Memory B cell (primary cell): ENCODE measurements around the gene CLIC1.

Experiments
- ATAC-seq: fragments of 150-1000 bp; cut with Tn5 transposase; 2 replicates; pipeline ENCODE4 v1.10.0; 2021; ENCODE audit warnings: low read depth, mild to moderate bottlenecking, moderate library complexity
- DNase-seq, 2 donors: peaks; one replicate each; pipeline ENCODE4 v3.0.0; 2022; ENCODE audit warnings: low spot score in 2 of 2
- H3K27ac Mint-ChIP-seq: one replicate; pipeline ENCODE4 v1.8.0; 2022; ENCODE audit warnings: mild to moderate bottlenecking, moderate library complexity, mixed read lengths
- H3K27me3 Mint-ChIP-seq: one replicate; pipeline ENCODE4 v1.8.0; 2022; ENCODE audit warnings: mixed read lengths
- H3K36me3 Mint-ChIP-seq: one replicate; pipeline ENCODE4 v1.8.0; 2022; ENCODE audit warnings: mild to moderate bottlenecking, mixed read lengths
- H3K4me1 Mint-ChIP-seq: one replicate; pipeline ENCODE4 v1.8.0; 2022; ENCODE audit warnings: mixed read lengths
- H3K4me3 Mint-ChIP-seq: one replicate; pipeline ENCODE4 v1.8.0; 2022; ENCODE audit warnings: mild to moderate bottlenecking, moderate library complexity, mixed read lengths
- H3K9me3 Mint-ChIP-seq: one replicate; pipeline ENCODE4 v1.8.0; 2022; ENCODE audit warnings: mixed read lengths

Gene CLIC1

DNA sequence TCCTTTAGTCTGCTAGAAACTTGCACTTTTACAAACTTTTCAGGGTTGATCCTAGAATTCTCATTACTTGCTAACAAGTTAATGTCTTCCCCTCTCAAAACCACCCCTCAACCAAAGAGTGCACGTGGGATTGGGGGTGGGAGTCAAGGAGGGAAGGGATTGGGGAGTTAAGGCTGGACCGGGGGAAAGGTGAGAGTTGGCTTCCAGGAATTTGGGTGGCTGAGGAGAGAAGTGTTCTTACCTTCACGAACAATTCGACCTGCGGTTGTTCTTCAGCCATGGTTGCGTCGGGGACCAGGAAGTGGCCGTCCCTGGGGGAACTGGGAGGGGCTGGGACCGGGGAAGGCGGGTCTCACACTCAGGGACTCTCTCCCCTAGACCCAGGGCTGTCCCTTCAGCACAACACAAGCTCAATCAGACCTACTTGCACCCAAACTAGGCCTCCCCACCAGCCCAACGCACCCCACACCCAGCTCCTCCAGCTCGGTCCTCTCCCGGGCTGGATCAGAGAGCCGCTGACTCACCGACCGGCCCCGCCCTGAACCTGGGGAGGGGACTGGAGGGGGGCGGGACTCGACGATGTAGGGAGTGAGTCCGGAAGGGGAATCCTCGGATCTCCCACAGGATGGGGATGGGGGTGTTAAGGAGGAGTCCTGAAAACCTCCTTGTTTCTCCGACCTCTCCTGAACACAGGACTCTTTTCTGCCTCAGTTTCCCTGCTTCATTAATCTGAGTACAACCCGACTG is at the start of gene CLIC1:
Gene CLIC1 (minus strand): TSS at position 510 of the 747 bp plus-strand sequence. CDS start 230 bp downstream, at position 280.
- Mint-ChIP-seq H3K9me3 (no peaks in the 10 kb centered on the region), H3K4me1 (peaks cover 54% of the 10 kb centered on the region), H3K27me3 (no peaks in the 10 kb centered on the region), H3K4me3 (peak within 1 kb of the TSS; percentile 100), H3K27ac (peak within 1 kb of the TSS; percentile 97), H3K36me3 (peaks cover 17% of the 10 kb centered on the region)
- DNase-seq (peak; percentile 53 to 56), ATAC-seq (peak; percentile 30)

GRCh38 chr6:31785475-31785874 is 49.1 kb upstream of the CLIC1 start:
- Mint-ChIP-seq H3K4me3 (no peak overlapping the region), H3K27ac (peak overlapping the region; percentile 28), H3K9me3 (no peaks in the 10 kb centered on the region), H3K27me3 (no peaks in the 10 kb centered on the region), H3K36me3 (peaks cover 25% of the 10 kb centered on the region), H3K4me1 (peaks cover 10% of the 10 kb centered on the region)
- DNase-seq (no peak), ATAC-seq (no peak)

GRCh38 chr6:31784098-31784925 is 48.0 kb upstream of the CLIC1 start:
- DNase-seq (no peak), ATAC-seq (no peak)
- peak overlapping the region; percentile 67 for H3K27ac Mint-ChIP-seq
- no peak overlapping the region for H3K4me3 Mint-ChIP-seq
- no peaks in the 10 kb centered on the region for H3K27me3 Mint-ChIP-seq
- H3K36me3 Mint-ChIP-seq = peaks cover 27% of the 10 kb centered on the region
- peaks cover 6% of the 10 kb centered on the region for H3K4me1 Mint-ChIP-seq
- H3K9me3 Mint-ChIP-seq = no peaks in the 10 kb centered on the region

GRCh38 chr6:31782126-31782855 is 46.0 kb upstream of the CLIC1 start:
- DNase-seq (no peak), ATAC-seq (no peak)
- Mint-ChIP-seq H3K36me3 (peaks cover 27% of the 10 kb centered on the region), H3K4me3 (no peak overlapping the region), H3K4me1 (peaks cover 6% of the 10 kb centered on the region), H3K27me3 (no peaks in the 10 kb centered on the region), H3K9me3 (no peaks in the 10 kb centered on the region), H3K27ac (no peak overlapping the region)

GRCh38 chr6:31781244-31782125 is 45.2 kb upstream of the CLIC1 start:
- DNase-seq (no peak), ATAC-seq (no peak)
- Mint-ChIP-seq H3K4me1 (peaks cover 12% of the 10 kb centered on the region), H3K4me3 (no peak overlapping the region), H3K9me3 (no peaks in the 10 kb centered on the region), H3K27me3 (no peaks in the 10 kb centered on the region), H3K36me3 (peaks cover 27% of the 10 kb centered on the region), H3K27ac (no peak overlapping the region)

- no peak overlapping the region for H3K4me3 Mint-ChIP-seq
- H3K27ac Mint-ChIP-seq = no peak overlapping the region
- DNase-seq (no peak), ATAC-seq (no peak)
- H3K27me3 Mint-ChIP-seq = no peaks in the 10 kb centered on the region
- no peaks in the 10 kb centered on the region for H3K9me3 Mint-ChIP-seq
- peaks cover 27% of the 10 kb centered on the region for H3K36me3 Mint-ChIP-seq
- peaks cover 15% of the 10 kb centered on the region for H3K4me1 Mint-ChIP-seq
Measured at GRCh38 chr6:31780507-31781243, 44.3 kb upstream of the CLIC1 start.

DNA sequence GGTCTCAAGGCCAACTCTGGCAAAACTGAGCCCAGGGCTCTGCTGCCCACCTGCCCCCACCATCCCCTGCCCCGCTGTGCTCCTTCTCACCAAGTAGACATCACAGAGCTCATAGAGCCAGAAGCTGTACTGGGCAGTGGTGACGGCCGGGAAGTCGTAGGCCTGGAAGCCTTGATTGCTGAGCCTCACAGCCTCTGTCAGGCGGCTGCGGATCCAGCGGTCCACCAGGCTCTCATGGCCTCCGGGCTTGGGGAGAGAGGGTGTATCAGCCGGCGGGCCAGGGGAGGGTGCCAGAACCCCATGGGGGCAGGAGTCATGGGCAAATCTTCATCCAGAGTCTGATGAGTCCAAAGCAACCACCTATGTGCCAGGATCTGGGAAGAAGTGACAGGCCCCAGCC is 43.6 kb upstream of the CLIC1 start:
- Mint-ChIP-seq H3K4me1 (peaks cover 20% of the 10 kb centered on the region), H3K27ac (no peak overlapping the region), H3K36me3 (peaks cover 27% of the 10 kb centered on the region), H3K9me3 (no peaks in the 10 kb centered on the region), H3K27me3 (no peaks in the 10 kb centered on the region), H3K4me3 (no peak overlapping the region)
- no peak for ATAC-seq
- DNase-seq = no peak

DNA sequence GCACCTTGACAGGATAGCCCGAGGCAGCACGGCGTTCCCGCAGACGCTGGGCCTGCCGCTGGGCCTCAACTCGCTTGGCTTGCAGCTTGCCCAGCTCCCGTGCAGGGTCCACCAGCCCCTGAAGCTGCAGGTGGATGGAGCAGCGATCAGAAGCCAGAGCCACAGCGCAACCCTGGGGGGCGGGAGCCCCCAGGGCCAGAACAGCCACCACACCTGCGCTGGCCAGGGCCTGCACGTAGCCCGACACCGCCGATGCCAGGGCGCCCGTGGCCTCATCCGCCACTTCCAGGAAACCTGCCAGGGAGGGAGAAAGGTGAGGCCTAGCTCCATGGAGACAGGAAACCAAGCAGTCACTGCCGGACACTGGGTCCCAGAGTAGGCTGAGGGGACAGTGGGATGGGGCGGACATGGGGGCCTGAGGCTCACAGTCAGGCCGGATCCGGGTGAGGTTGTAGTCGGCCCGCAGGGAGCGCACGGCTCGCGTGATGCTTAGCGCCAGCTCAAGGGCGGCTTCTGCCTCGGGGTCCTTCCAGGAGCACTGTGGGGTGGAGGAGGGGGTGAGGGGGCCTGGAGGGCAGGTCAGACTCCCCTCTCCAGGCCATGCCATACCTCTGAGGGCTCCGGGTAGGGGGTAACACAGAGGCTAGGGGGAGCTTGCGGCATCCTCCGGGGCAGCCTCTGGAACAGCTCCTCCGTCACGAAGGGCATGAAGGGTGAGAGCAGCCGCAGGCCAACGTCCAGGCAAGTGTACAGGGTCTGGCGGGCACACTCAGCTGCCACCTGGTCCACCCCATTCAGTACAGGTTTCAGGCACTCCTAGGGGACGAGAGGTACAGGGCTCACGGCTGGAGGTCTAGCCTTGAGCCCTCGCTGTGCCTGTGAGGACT is 42.9 kb upstream of the CLIC1 start:
- ATAC-seq (no peak), DNase-seq (no peak)
- Mint-ChIP-seq H3K27ac (no peak overlapping the region), H3K4me3 (no peak overlapping the region), H3K9me3 (no peaks in the 10 kb centered on the region), H3K36me3 (peaks cover 21% of the 10 kb centered on the region), H3K4me1 (peaks cover 17% of the 10 kb centered on the region), H3K27me3 (no peaks in the 10 kb centered on the region)

DNA sequence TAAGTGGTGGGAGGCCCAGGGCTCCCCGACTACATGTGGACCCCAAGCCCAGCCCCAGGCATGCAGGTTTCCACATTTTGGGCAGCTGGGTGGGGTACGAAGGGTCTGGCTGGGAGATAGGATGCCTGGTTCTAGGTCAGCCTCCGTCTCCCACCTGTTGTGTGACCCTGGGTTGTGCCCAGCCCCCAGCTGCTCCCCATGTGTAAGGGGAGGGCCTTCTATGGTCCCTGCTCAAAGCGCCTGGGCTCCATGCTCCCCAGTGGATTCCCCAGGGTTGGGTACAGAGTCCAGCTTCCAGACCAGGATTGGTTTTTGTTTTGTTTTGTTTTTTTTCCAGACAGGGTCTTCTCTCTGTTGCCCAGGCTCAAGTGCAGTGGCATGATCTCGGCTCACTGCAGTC is 41.9 kb upstream of the CLIC1 start:
- DNase-seq = no peak
- ATAC-seq = no peak
- Mint-ChIP-seq H3K4me1 (peaks cover 17% of the 10 kb centered on the region), H3K36me3 (peaks cover 18% of the 10 kb centered on the region), H3K4me3 (no peak overlapping the region), H3K27me3 (no peaks in the 10 kb centered on the region), H3K27ac (no peak overlapping the region), H3K9me3 (no peaks in the 10 kb centered on the region)

- Mint-ChIP-seq H3K9me3 (no peaks in the 10 kb centered on the region), H3K27me3 (no peaks in the 10 kb centered on the region), H3K27ac (peak overlapping the region; percentile 90), H3K4me3 (no peak overlapping the region), H3K4me1 (peaks cover 20% of the 10 kb centered on the region), H3K36me3 (peaks cover 14% of the 10 kb centered on the region)
- no peak for DNase-seq
- no peak for ATAC-seq
Measured at GRCh38 chr6:31777667-31778050, 41.3 kb upstream of the CLIC1 start.

GRCh38 chr6:31776989-31777666 is 40.8 kb upstream of the CLIC1 start, which contains the start of gene VWA7:
VWA7 (minus strand) TSS chr6:31777328; CDS start chr6:31776779, 549 bp downstream.
- Mint-ChIP-seq H3K36me3 (peaks cover 10% of the 10 kb centered on the region), H3K4me3 (peak within 1 kb of the TSS; percentile 51), H3K27me3 (no peaks in the 10 kb centered on the region), H3K27ac (peak within 1 kb of the TSS; percentile 90), H3K9me3 (no peaks in the 10 kb centered on the region), H3K4me1 (peaks cover 20% of the 10 kb centered on the region)
- DNase-seq (peak; percentile 58 to 60), ATAC-seq (peak; percentile 96)
